Trophoblast cell (in vitro differentiated cells and primary cell): ENCODE results near the gene KIF5C.

Experiments
- DNase-seq, 2 donors: peaks; one replicate each; pipeline ENCODE4 v3.0.0-alpha.2; 2016
- H2AFZ ChIP-seq: 2 replicates; pipeline ENCODE4 v1.6.1; 2013; ENCODE audit warnings: low read length, moderate library complexity, mild to moderate bottlenecking; ENCODE audit not compliant: insufficient read depth, poor library complexity
- H2AK5ac ChIP-seq: 2 replicates; pipeline ENCODE4 v1.6.1; 2013; ENCODE audit warnings: mild to moderate bottlenecking, low read length
- H2BK120ac ChIP-seq: 2 replicates; pipeline ENCODE4 v1.6.1; 2013; ENCODE audit warnings: low read length, mild to moderate bottlenecking, moderate library complexity; ENCODE audit not compliant: insufficient read depth, poor library complexity
- H2BK12ac ChIP-seq: 2 replicates; pipeline ENCODE4 v1.6.1; 2013; ENCODE audit warnings: mild to moderate bottlenecking, low read length, moderate library complexity
- H2BK5ac ChIP-seq: 2 replicates; pipeline ENCODE4 v1.6.1; 2013; ENCODE audit warnings: low read length, low read depth, moderate library complexity, mild to moderate bottlenecking; ENCODE audit not compliant: poor library complexity
- H3K14ac ChIP-seq: 2 replicates; pipeline ENCODE4 v1.6.1; 2013; ENCODE audit warnings: mild to moderate bottlenecking, low read length
- H3K18ac ChIP-seq: 2 replicates; pipeline ENCODE4 v1.6.1; 2013; ENCODE audit warnings: mild to moderate bottlenecking, low read length
- H3K23ac ChIP-seq: 2 replicates; pipeline ENCODE4 v1.6.1; 2013; ENCODE audit warnings: low read length
- H3K27ac ChIP-seq: 2 replicates; pipeline ENCODE4 v1.5.1; 2013; ENCODE audit warnings: low read depth, mild to moderate bottlenecking, inconsistent platforms, low read length, moderate library complexity
- H3K27me3 ChIP-seq: 2 replicates; pipeline ENCODE4 v1.6.1; 2013; ENCODE audit warnings: inconsistent platforms, mild to moderate bottlenecking, low read length, moderate library complexity; ENCODE audit not compliant: insufficient read depth
- H3K36me3 ChIP-seq, 2 experiments: 1 replicate in 1 of 2; 2 replicates in 1 of 2; pipeline ENCODE4 v1.6.1; 2013; ENCODE audit warnings: low read length in 2 of 2, mild to moderate bottlenecking in 2 of 2, moderate library complexity in 1 of 2; ENCODE audit not compliant: insufficient read depth in 2 of 2, control insufficient read depth in 1 of 2
- H3K4ac ChIP-seq: 2 replicates; pipeline ENCODE4 v1.6.1; 2013; ENCODE audit warnings: low read depth, mild to moderate bottlenecking, low read length, moderate library complexity
- H3K4me1 ChIP-seq, 2 experiments: 1 replicate in 1 of 2; 2 replicates in 1 of 2; pipeline ENCODE4 v1.6.1; 2013; ENCODE audit warnings: low read length in 2 of 2, mild to moderate bottlenecking in 2 of 2, moderate library complexity in 1 of 2; ENCODE audit not compliant: insufficient read depth in 2 of 2, control insufficient read depth in 1 of 2
- H3K4me2 ChIP-seq: 2 replicates; pipeline ENCODE4 v1.6.1; 2013; ENCODE audit warnings: inconsistent platforms, mild to moderate bottlenecking, low read length, moderate library complexity
- H3K4me3 ChIP-seq: 2 replicates; pipeline ENCODE4 v1.5.1; 2013; ENCODE audit warnings: mild to moderate bottlenecking, low read depth, low read length, inconsistent platforms
- H3K79me1 ChIP-seq: one replicate; pipeline ENCODE4 v1.6.1; 2013; ENCODE audit warnings: low read length
- H3K79me2 ChIP-seq: 2 replicates; pipeline ENCODE4 v1.6.1; 2013; ENCODE audit warnings: low read length, mild to moderate bottlenecking; ENCODE audit not compliant: control insufficient read depth, insufficient read depth, poor library complexity
- H3K9ac ChIP-seq: 2 replicates; pipeline ENCODE4 v1.6.1; 2013; ENCODE audit warnings: mild to moderate bottlenecking, low read length
- H3K9me3 ChIP-seq: 2 replicates; pipeline ENCODE4 v1.6.1; 2013; ENCODE audit warnings: low read depth, mild to moderate bottlenecking, control low read depth, inconsistent platforms, low read length; ENCODE audit not compliant: insufficient read depth
- H4K12ac ChIP-seq: 2 replicates; pipeline ENCODE4 v1.6.1; 2013; ENCODE audit warnings: low read depth, mild to moderate bottlenecking, low read length, moderate library complexity
- H4K8ac ChIP-seq: 2 replicates; pipeline ENCODE4 v1.6.1; 2013; ENCODE audit warnings: low read depth, mild to moderate bottlenecking, low read length, moderate library complexity
- H4K91ac ChIP-seq: one replicate; pipeline ENCODE4 v1.6.1; 2013; ENCODE audit warnings: low read depth, mild to moderate bottlenecking, low read length, moderate library complexity
- WGBS: extraction: QIAGEN DNeasy Blood & Tissue Kit; methylation state at CpG from one replicate; pipeline ENCODE4 v1.1.7; 2013; ENCODE audit warnings: missing lambda C conversion rate; ENCODE audit not compliant: insufficient read length, insufficient coverage; ENCODE audit errors: extremely low coverage; 5-methylcytosine and 5-hydroxymethylcytosine counted together

KIF5C gene

DNA sequence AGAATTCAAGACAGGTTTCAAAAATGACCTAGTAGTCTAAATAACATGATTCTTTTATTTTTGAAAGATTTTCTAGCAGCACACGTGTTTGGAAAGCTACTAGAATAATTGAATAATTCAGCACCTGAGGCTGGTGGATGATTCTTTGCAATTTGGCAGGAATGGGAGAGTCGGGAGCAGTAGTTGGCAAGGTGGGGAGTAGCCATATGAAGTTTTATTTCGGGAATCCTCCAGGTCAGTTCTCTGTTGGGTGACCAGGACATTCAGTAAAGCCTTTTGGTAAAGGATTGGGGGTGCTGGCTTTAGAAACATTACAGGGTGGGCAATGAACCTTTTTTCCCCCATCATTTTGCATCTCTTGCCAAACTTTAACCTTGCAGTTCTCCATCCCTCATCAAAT is 88.4 kb downstream of the KIF5C start:
- Histone ChIP-seq H3K4ac (no peak overlapping the region), H3K23ac (no peak overlapping the region), H4K8ac (no peak overlapping the region), H3K79me1 (no peaks in the 10 kb centered on the region), H2AFZ (no peak overlapping the region), H3K4me2 (no peak overlapping the region), H3K9ac (no peak overlapping the region), H3K27me3 (no peaks in the 10 kb centered on the region), H3K4me1 (no peaks in the 10 kb centered on the region), H3K14ac (no peak overlapping the region), H3K18ac (no peak overlapping the region), H4K91ac (no peak overlapping the region), H3K4me3 (no peak overlapping the region), H4K12ac (no peak overlapping the region), H2BK5ac (no peak overlapping the region), H3K9me3 (no peaks in the 10 kb centered on the region), H2BK120ac (no peak overlapping the region), H3K27ac (no peak overlapping the region), H2AK5ac (no peak overlapping the region), H3K36me3 (no peaks in the 10 kb centered on the region), H3K79me2 (no peaks in the 10 kb centered on the region), H2BK12ac (no peak overlapping the region)
- no CpG with 5 or more reads among the region's 3 CpGs for WGBS
- DNase-seq, result no peak

DNA sequence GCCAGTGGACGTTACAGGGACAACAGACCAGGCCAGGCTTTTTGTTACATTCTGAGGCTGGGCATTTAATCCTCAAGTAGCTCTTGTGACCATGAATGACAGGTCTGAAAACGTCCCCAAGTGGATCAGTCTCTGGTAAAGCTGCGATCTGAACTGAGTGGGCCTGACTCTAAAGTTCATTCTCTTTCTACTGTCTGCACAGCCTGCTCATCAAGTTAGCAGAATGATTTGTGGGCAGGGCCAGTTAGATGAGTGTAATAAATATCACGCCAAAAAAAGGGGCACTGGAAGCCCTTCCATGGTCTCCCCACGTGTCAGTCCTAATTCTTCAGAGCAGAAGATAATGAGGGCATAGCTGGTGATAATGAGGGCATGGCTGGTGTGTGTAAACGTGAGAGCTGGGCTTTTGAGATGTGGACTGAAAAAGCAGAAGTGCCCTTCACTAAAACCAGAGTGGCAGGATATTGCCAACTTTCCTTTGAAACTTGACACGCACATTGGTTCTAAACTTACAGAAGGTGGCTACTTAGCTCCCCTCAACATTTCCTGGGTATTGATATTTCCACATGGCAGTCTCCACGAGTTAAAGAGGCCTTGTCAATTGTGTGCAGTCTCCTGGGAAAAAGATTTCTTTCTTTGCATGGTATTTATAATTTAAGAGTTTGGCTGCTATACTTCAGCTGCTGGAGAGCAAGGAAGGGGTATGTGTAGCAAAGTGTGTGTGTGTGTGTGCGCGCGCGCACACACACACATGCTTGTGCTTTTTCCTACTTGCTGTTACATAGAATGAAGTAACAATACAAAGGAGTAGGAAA is 90.8 kb downstream of the KIF5C start:
- Histone ChIP-seq H3K23ac (no peak overlapping the region), H2BK12ac (no peak overlapping the region), H3K9me3 (no peaks in the 10 kb centered on the region), H3K18ac (no peak overlapping the region), H4K8ac (no peak overlapping the region), H3K79me1 (no peaks in the 10 kb centered on the region), H3K36me3 (no peaks in the 10 kb centered on the region), H3K14ac (no peak overlapping the region), H3K27ac (no peak overlapping the region), H2BK120ac (no peak overlapping the region), H2AFZ (no peak overlapping the region), H3K79me2 (no peaks in the 10 kb centered on the region), H4K12ac (no peak overlapping the region), H3K4ac (no peak overlapping the region), H3K9ac (no peak overlapping the region), H3K4me3 (no peak overlapping the region), H3K4me2 (no peak overlapping the region), H4K91ac (no peak overlapping the region), H3K4me1 (no peaks in the 10 kb centered on the region), H3K27me3 (no peaks in the 10 kb centered on the region), H2BK5ac (no peak overlapping the region), H2AK5ac (no peak overlapping the region)
- DNase-seq, result no peak
- WGBS, result no CpG with 5 or more reads among the region's 12 CpGs

DNA sequence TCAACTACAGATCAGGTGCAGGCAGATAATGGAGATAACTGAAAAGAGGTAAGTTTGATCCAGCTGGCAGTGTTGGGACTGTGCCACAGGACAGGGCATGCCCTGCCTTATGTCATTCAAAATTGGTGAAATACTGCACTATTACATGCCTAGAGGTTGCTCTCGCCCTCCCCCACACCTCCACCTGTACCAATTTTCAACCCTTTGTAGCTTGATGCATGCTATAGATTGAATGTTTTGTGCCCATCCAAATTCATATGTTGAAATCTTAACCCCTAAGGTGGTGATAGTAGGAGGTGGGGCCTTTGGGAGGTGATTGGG is 91.4 kb downstream of the KIF5C start:
- no peaks in the 10 kb centered on the region for H3K9me3 ChIP-seq
- H2AK5ac ChIP-seq, result no peak overlapping the region
- H3K79me1 ChIP-seq, result no peaks in the 10 kb centered on the region
- H3K4me1 ChIP-seq, result no peaks in the 10 kb centered on the region
- H4K91ac ChIP-seq, result no peak overlapping the region
- H3K4me3 ChIP-seq, result no peak overlapping the region
- H3K23ac ChIP-seq, result no peak overlapping the region
- H3K36me3 ChIP-seq, result no peaks in the 10 kb centered on the region
- no peak overlapping the region for H3K9ac ChIP-seq
- no peaks in the 10 kb centered on the region for H3K27me3 ChIP-seq
- H3K18ac ChIP-seq, result no peak overlapping the region
- no peak overlapping the region for H2BK12ac ChIP-seq
- no peak overlapping the region for H2AFZ ChIP-seq
- H3K79me2 ChIP-seq, result no peaks in the 10 kb centered on the region
- no peak overlapping the region for H3K4me2 ChIP-seq
- H4K12ac ChIP-seq, result no peak overlapping the region
- no peak overlapping the region for H3K27ac ChIP-seq
- H3K4ac ChIP-seq, result no peak overlapping the region
- H4K8ac ChIP-seq, result no peak overlapping the region
- WGBS, result no CpG with 5 or more reads among the region's 1 CpG
- no peak for DNase-seq
- no peak overlapping the region for H2BK120ac ChIP-seq
- no peak overlapping the region for H3K14ac ChIP-seq
- H2BK5ac ChIP-seq, result no peak overlapping the region

DNA sequence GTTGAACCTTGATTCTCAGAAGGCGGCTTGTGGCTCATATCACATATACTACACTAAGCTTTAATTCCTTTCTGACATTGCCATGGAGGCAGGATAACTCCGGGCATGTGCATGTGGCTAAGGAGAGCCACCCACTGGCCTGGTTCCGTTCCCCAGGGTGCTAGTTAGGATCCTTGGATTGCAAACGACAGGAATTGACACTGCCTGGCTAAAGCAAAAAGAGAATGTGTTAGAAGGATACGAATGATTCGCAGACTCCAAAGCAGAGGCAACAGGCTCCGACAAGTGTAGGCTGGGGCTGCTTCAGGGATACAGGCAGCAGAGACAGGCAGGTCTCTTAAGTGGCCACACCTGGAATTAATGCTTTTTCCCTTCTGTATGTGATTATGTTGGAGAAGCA is 92.0 kb downstream of the KIF5C start:
- H2BK120ac ChIP-seq, result no peak overlapping the region
- no peak overlapping the region for H3K4me3 ChIP-seq
- no peak overlapping the region for H3K18ac ChIP-seq
- no peak overlapping the region for H3K9ac ChIP-seq
- no peak overlapping the region for H4K91ac ChIP-seq
- no peak overlapping the region for H3K4ac ChIP-seq
- no peaks in the 10 kb centered on the region for H3K79me1 ChIP-seq
- H2AFZ ChIP-seq, result no peak overlapping the region
- no peak overlapping the region for H4K12ac ChIP-seq
- H3K4me1 ChIP-seq, result no peaks in the 10 kb centered on the region
- H3K27me3 ChIP-seq, result no peaks in the 10 kb centered on the region
- H3K36me3 ChIP-seq, result no peaks in the 10 kb centered on the region
- no peaks in the 10 kb centered on the region for H3K79me2 ChIP-seq
- H4K8ac ChIP-seq, result no peak overlapping the region
- no peak overlapping the region for H2AK5ac ChIP-seq
- H3K4me2 ChIP-seq, result no peak overlapping the region
- no peak overlapping the region for H3K14ac ChIP-seq
- no peak overlapping the region for H2BK5ac ChIP-seq
- H3K9me3 ChIP-seq, result no peaks in the 10 kb centered on the region
- no peak overlapping the region for H3K27ac ChIP-seq
- DNase-seq, result no peak
- WGBS, result no CpG with 5 or more reads among the region's 7 CpGs
- H3K23ac ChIP-seq, result no peak overlapping the region
- H2BK12ac ChIP-seq, result no peak overlapping the region
